ENCODE results near the gene TAS2R46. TPM values are rescaled to one million over a fixed set of nuclear protein-coding genes. Genes with fewer than 3 reads are reported as not detected.
"Not testable (repeated sequence)": the region's sequence is repeated elsewhere in the genome, so short reads cannot be mapped to it uniquely, and the experiment has no call there.

TAS2R46 gene, protein sequence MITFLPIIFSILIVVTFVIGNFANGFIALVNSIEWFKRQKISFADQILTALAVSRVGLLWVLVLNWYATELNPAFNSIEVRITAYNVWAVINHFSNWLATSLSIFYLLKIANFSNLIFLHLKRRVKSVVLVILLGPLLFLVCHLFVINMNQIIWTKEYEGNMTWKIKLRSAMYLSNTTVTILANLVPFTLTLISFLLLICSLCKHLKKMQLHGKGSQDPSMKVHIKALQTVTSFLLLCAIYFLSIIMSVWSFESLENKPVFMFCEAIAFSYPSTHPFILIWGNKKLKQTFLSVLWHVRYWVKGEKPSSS
- 0.90 and 2.1 TPM in 2 replicates for total RNA-seq

DNA sequence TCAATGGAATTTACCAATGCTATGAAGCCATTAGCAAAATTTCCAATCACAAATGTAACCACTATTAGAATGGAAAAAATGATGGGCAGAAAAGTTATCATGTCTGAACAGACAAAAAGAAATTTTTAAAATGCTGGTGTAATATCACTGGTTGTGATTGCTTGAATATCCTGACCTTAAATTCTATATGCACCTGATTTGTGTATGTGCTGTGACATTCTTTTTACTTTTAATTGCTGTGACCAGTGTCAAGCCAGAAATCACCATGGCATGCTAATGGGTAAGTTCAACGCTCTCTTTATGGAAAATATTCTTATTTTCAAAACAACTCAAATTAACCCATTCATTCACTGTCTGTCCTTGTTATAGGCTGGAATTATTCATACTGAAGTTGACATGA is at the start of gene TAS2R46:
TAS2R46 (minus strand) TSS at position 101 of the 400 bp plus-strand sequence; CDS start at position 101, 0 bp downstream.
- not testable (repeated sequence) for H3K27me3 ChIP-seq (ENCODE audit: control insufficient read depth, insufficient read depth, low read length); FAIRE-seq; H3K4me3 ChIP-seq (ENCODE audit: low read depth, low read length); H3K36me3 ChIP-seq (ENCODE audit: control insufficient read depth, insufficient read depth, low read length); DNase-seq (ENCODE audit: low read depth)

DNA sequence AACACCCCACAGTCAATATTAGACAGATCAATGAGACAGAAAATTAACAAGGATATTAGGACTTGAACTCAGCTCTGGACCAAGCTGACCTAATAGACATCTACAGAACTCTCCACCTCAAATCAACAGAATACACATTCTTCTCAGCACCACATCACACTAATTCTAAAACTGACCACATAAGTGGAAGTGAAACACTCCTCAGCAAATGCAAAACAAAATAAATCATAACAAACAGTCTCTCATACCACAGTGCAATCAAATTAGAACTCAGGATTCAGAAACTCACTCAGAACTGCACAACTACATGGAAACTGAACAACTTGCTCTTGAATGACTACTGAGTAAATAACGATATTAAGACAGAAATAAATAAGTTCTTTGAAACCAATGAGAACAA is 49.1 kb upstream of the TAS2R46 start:
- not testable (repeated sequence) for DNase-seq (ENCODE audit: low read depth); H3K4me3 ChIP-seq (ENCODE audit: low read depth, low read length); H3K36me3 ChIP-seq (ENCODE audit: control insufficient read depth, insufficient read depth, low read length); H3K27me3 ChIP-seq (ENCODE audit: control insufficient read depth, insufficient read depth, low read length); FAIRE-seq

GRCh38 chr12:11108862-11109261 is 46.8 kb upstream of the TAS2R46 start:
- no peak overlapping the region for H3K4me3 ChIP-seq (ENCODE audit: low read depth, low read length)
- DNase-seq (ENCODE audit: low read depth): no peak
- no peaks in the 10 kb centered on the region for H3K27me3 ChIP-seq (ENCODE audit: control insufficient read depth, insufficient read depth, low read length)
- no peak for TF ChIP-seq CTCF (IDR thresholded peaks at IDR 0.05; ENCODE audit: insufficient read depth, low read length, severe bottlenecking)
- peak; percentile 28 for FAIRE-seq
- H3K36me3 ChIP-seq (ENCODE audit: control insufficient read depth, insufficient read depth, low read length): no peaks in the 10 kb centered on the region

DNA sequence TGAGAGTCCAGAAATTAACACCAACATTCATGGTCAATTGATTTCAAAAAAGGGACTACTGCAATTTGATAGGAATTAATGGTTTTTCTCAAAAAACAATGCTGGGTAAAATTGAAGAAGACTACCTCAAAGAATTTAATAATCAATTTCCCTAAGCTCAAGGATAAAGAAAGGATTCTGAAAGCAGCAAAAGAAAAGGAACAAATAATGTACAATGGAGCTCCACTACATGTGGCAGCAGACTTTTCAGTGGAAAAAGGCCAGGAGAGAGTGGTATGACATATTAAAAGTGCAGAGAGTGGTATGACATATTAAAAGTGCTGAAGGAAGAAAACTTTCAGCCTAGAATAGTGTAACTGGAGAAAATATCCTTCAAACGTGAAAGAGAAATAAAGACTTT is 45.6 kb upstream of the TAS2R46 start:
- Histone ChIP-seq H3K36me3 (ENCODE audit: control insufficient read depth, insufficient read depth, low read length) (no peaks in the 10 kb centered on the region), H3K27me3 (ENCODE audit: control insufficient read depth, insufficient read depth, low read length) (no peaks in the 10 kb centered on the region), H3K4me3 (ENCODE audit: low read depth, low read length) (no peak overlapping the region)
- TF ChIP-seq CTCF (IDR thresholded peaks at IDR 0.05; ENCODE audit: insufficient read depth, low read length, severe bottlenecking): no peak
- no peak for DNase-seq (ENCODE audit: low read depth)
- no peak for FAIRE-seq

DNA sequence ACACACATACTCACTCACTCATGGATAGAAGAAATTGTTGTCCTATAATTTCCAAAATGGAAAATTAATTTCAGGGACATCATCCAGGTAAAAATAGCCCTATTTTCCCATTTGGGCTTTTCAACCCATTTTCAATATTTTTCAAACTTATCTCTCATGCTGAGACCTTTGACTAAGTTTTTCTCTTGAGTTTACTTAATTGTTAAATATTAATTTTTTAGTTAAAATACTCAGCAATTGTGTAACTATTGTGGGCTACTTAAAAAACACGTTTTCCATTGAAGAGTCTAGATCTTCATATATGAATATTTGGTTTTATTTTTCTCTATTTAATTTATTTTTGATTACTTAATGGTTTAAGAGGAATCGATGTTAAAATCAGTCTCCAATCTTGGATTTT is 44.2 kb upstream of the TAS2R46 start:
- H3K36me3 ChIP-seq (ENCODE audit: control insufficient read depth, insufficient read depth, low read length): no peaks in the 10 kb centered on the region
- no peak for TF ChIP-seq CTCF (IDR thresholded peaks at IDR 0.05; ENCODE audit: insufficient read depth, low read length, severe bottlenecking)
- H3K4me3 ChIP-seq (ENCODE audit: low read depth, low read length): no peak overlapping the region
- FAIRE-seq: no peak
- no peaks in the 10 kb centered on the region for H3K27me3 ChIP-seq (ENCODE audit: control insufficient read depth, insufficient read depth, low read length)
- no peak for DNase-seq (ENCODE audit: low read depth)

GRCh38 chr12:11105546-11105945 is 43.5 kb upstream of the TAS2R46 start:
- Histone ChIP-seq H3K36me3 (ENCODE audit: control insufficient read depth, insufficient read depth, low read length) (no peaks in the 10 kb centered on the region), H3K4me3 (ENCODE audit: low read depth, low read length) (no peak overlapping the region), H3K27me3 (ENCODE audit: control insufficient read depth, insufficient read depth, low read length) (no peaks in the 10 kb centered on the region)
- FAIRE-seq: no peak
- TF ChIP-seq CTCF (IDR thresholded peaks at IDR 0.05; ENCODE audit: insufficient read depth, low read length, severe bottlenecking): no peak
- DNase-seq (ENCODE audit: low read depth): no peak

DNA sequence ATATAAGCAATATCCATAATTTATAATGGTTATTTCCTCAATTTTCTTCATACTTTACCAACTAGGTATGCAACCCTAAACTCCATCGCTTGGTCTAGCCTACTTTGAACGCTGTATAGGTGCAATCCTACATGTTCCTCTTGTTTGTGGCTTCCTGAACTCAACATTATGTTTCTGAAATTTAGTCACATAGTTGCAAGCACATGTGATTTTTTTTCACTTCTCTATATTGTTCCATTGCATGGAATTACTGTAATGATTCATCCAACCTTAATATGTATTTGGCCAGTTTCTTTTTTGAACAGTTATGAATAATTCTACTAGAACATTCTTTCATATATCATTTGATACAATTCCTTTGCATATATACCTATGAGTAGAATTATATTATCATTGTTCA is 32.8 kb upstream of the TAS2R46 start:
- H3K27me3 ChIP-seq (ENCODE audit: control insufficient read depth, insufficient read depth, low read length); H3K4me3 ChIP-seq (ENCODE audit: low read depth, low read length); H3K36me3 ChIP-seq (ENCODE audit: control insufficient read depth, insufficient read depth, low read length); FAIRE-seq; DNase-seq (ENCODE audit: low read depth): not testable (repeated sequence)
